Mesendoderm (in vitro differentiated cells): Measurements from ENCODE around the gene DISP3.

Source experiments
- DNase-seq: peaks from one replicate; pipeline ENCODE4 v3.0.0; 2013
- H2AK5ac ChIP-seq: 2 replicates; pipeline ENCODE4 v1.6.1; 2013; ENCODE audit warnings: low read length, inconsistent platforms
- H2BK120ac ChIP-seq: 2 replicates; pipeline ENCODE4 v1.6.1; 2013; ENCODE audit warnings: low read depth, mild to moderate bottlenecking, low read length, moderate library complexity, mixed read lengths
- H2BK15ac ChIP-seq: replicated peaks from 2 replicates; pipeline ENCODE4 v1.6.1; 2013; ENCODE audit warnings: low read depth, mild to moderate bottlenecking, moderate library complexity
- H2BK5ac ChIP-seq: 2 replicates; pipeline ENCODE4 v1.6.1; 2013; ENCODE audit warnings: low read length, inconsistent platforms
- H3K18ac ChIP-seq: 2 replicates; pipeline ENCODE4 v1.6.1; 2013; ENCODE audit warnings: mild to moderate bottlenecking, low read length, mixed read lengths
- H3K23ac ChIP-seq: one replicate; pipeline ENCODE4 v1.6.1; 2013; ENCODE audit warnings: low read length
- H3K27ac ChIP-seq: 2 replicates; pipeline ENCODE4 v1.5.1; 2013; ENCODE audit warnings: low read depth, mild to moderate bottlenecking, inconsistent platforms, low read length, moderate library complexity
- H3K27me3 ChIP-seq: 2 replicates; pipeline ENCODE4 v1.6.1; 2013; ENCODE audit warnings: low read length, control low read depth, mild to moderate bottlenecking, inconsistent platforms; ENCODE audit not compliant: insufficient read depth, poor library complexity
- H3K36me3 ChIP-seq: 2 replicates; pipeline ENCODE4 v1.6.1; 2013; ENCODE audit warnings: low read length, inconsistent platforms; ENCODE audit not compliant: control insufficient read depth, insufficient read depth
- H3K4ac ChIP-seq: one replicate; pipeline ENCODE4 v1.6.1; 2013; ENCODE audit warnings: low read depth, mild to moderate bottlenecking, low read length, moderate library complexity
- H3K4me1 ChIP-seq: 2 replicates; pipeline ENCODE4 v1.6.1; 2013; ENCODE audit warnings: low read depth, low read length, inconsistent platforms; ENCODE audit not compliant: control insufficient read depth
- H3K4me2 ChIP-seq: 2 replicates; pipeline ENCODE4 v1.6.1; 2013; ENCODE audit warnings: low read length
- H3K4me3 ChIP-seq: 2 replicates; pipeline ENCODE4 v1.5.1; 2013; ENCODE audit warnings: mild to moderate bottlenecking, low read length
- H3K56ac ChIP-seq: one replicate; pipeline ENCODE4 v1.6.1; 2013; ENCODE audit warnings: low read length
- H3K79me1 ChIP-seq: 2 replicates; pipeline ENCODE4 v1.6.1; 2013; ENCODE audit warnings: low read length, inconsistent platforms
- H3K79me2 ChIP-seq: 2 replicates; pipeline ENCODE4 v1.6.1; 2013; ENCODE audit warnings: mild to moderate bottlenecking, low read length; ENCODE audit not compliant: control insufficient read depth, insufficient read depth
- H3K9ac ChIP-seq: 2 replicates; pipeline ENCODE4 v1.6.1; 2013; ENCODE audit warnings: low read length, inconsistent platforms
- H4K5ac ChIP-seq: one replicate; pipeline ENCODE4 v1.6.1; 2013; ENCODE audit warnings: low read length
- H4K8ac ChIP-seq: one replicate; pipeline ENCODE4 v1.6.1; 2013; ENCODE audit warnings: low read depth, mild to moderate bottlenecking, control low read depth, low read length, moderate library complexity
- WGBS: extraction: QIAGEN DNeasy Blood & Tissue Kit; methylation state at CpG from one replicate; pipeline ENCODE4 v1.1.7; 2013; ENCODE audit warnings: low lambda C conversion rate, missing lambda C conversion rate; ENCODE audit not compliant: insufficient coverage; ENCODE audit errors: extremely low coverage; 5-methylcytosine and 5-hydroxymethylcytosine counted together

Gene DISP3

GRCh38 chr1:11434501-11434900 is 44.5 kb upstream of the DISP3 start:
- Histone ChIP-seq H3K79me1 (no peaks in the 10 kb centered on the region), H4K8ac (no peak overlapping the region), H3K79me2 (no peaks in the 10 kb centered on the region), H2AK5ac (no peak overlapping the region), H3K36me3 (no peaks in the 10 kb centered on the region), H3K4me3 (no peak overlapping the region), H2BK15ac (no peak overlapping the region), H3K27me3 (no peaks in the 10 kb centered on the region), H2BK5ac (no peak overlapping the region), H3K4me1 (no peaks in the 10 kb centered on the region), H3K56ac (no peak overlapping the region), H3K9ac (no peak overlapping the region), H4K5ac (no peak overlapping the region), H3K18ac (no peak overlapping the region), H2BK120ac (no peak overlapping the region), H3K4me2 (no peak overlapping the region), H3K23ac (no peak overlapping the region), H3K27ac (no peak overlapping the region), H3K4ac (no peak overlapping the region)
- no CpG with 5 or more reads among the region's 5 CpGs for WGBS
- DNase-seq: no peak

GRCh38 chr1:11434926-11435325 is 44.0 kb upstream of the DISP3 start:
- no CpG with 5 or more reads among the region's 11 CpGs for WGBS
- H3K23ac ChIP-seq: no peak overlapping the region
- H4K5ac ChIP-seq: no peak overlapping the region
- H3K18ac ChIP-seq: no peak overlapping the region
- H3K36me3 ChIP-seq: no peaks in the 10 kb centered on the region
- no peaks in the 10 kb centered on the region for H3K27me3 ChIP-seq
- H3K79me1 ChIP-seq: no peaks in the 10 kb centered on the region
- no peaks in the 10 kb centered on the region for H3K79me2 ChIP-seq
- H2AK5ac ChIP-seq: no peak overlapping the region
- H3K27ac ChIP-seq: no peak overlapping the region
- H3K9ac ChIP-seq: no peak overlapping the region
- no peak for DNase-seq
- no peak overlapping the region for H3K4me2 ChIP-seq
- H2BK120ac ChIP-seq: no peak overlapping the region
- H3K56ac ChIP-seq: no peak overlapping the region
- no peak overlapping the region for H3K4me3 ChIP-seq
- H3K4me1 ChIP-seq: no peaks in the 10 kb centered on the region
- H3K4ac ChIP-seq: no peak overlapping the region
- H4K8ac ChIP-seq: no peak overlapping the region
- H2BK5ac ChIP-seq: no peak overlapping the region
- no peak overlapping the region for H2BK15ac ChIP-seq

DNA sequence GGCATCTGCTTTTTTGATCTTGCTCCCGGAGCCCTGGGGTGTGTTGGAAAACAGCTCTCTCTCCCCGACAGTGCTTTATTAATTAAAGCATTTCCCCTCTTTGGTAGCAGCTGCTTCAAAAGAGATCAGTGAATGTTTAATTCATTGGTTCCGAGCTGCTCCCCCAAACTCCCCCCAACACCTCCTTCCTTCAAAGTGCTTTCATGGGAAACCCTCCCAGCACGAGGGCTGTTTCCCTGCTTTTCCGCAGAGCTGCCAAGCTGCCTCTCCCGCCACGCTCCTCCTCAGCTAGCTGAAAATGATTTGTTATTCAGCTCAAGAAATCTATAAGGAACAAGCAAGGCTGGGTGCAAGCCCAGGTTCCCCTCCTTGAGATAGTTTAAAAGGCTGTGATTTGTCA is 40.0 kb upstream of the DISP3 start:
- Histone ChIP-seq H3K79me2 (no peaks in the 10 kb centered on the region), H2AK5ac (no peak overlapping the region), H3K4me1 (no peaks in the 10 kb centered on the region), H3K4me2 (no peak overlapping the region), H4K8ac (no peak overlapping the region), H3K27ac (no peak overlapping the region), H3K9ac (no peak overlapping the region), H2BK120ac (no peak overlapping the region), H3K79me1 (no peaks in the 10 kb centered on the region), H3K4me3 (no peak overlapping the region), H4K5ac (no peak overlapping the region), H3K18ac (no peak overlapping the region), H3K4ac (no peak overlapping the region), H2BK5ac (no peak overlapping the region), H3K36me3 (no peaks in the 10 kb centered on the region), H2BK15ac (no peak overlapping the region), H3K23ac (no peak overlapping the region), H3K56ac (no peak overlapping the region), H3K27me3 (no peaks in the 10 kb centered on the region)
- DNase-seq: no peak
- WGBS: no CpG with 5 or more reads among the region's 7 CpGs

DNA sequence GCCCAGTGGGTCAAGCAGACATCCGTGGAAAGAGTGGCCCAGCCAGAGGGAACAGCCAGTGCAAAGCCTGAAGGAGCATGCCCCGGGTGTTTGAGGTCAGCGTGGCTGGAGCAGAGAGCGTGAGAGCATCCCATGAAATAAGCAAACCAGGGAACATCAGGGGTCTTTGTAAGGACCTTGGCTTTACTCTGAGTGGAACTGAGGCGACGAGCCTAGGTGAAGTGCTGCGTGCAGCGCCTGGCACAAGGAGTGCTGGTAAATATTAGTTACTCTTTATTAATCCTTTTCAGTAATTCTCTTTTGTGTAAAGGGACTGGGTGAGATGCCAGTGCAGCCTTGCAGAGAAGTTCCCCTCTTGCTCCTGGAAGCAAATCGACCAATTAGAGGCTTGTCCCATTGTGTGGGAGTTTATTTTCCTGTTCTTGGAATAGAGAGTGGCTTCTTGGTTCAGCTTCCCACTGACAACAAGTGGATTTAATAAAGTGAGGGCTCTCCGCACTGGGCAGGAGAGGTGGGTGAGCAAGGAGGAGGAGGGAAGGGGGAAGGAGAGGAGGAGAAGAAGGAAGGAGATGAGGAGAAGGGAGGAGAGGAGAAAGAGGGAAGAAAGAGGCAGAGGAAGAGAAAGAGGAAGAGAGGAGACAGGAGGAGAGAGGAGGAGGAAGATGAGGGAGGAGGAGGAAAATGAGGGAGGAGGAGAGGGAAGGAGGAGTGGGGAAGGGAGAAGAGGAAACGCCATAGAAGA is 37.6 kb upstream of the DISP3 start:
- Histone ChIP-seq H2BK15ac (no peak overlapping the region), H2BK5ac (no peak overlapping the region), H3K9ac (no peak overlapping the region), H4K8ac (no peak overlapping the region), H3K4ac (no peak overlapping the region), H2BK120ac (no peak overlapping the region), H3K18ac (no peak overlapping the region), H3K27ac (no peak overlapping the region), H3K27me3 (no peaks in the 10 kb centered on the region), H3K4me3 (no peak overlapping the region), H2AK5ac (no peak overlapping the region), H3K79me2 (no peaks in the 10 kb centered on the region), H3K79me1 (no peaks in the 10 kb centered on the region), H3K4me2 (no peak overlapping the region), H3K56ac (no peak overlapping the region), H4K5ac (no peak overlapping the region), H3K23ac (no peak overlapping the region), H3K36me3 (no peaks in the 10 kb centered on the region), H3K4me1 (no peaks in the 10 kb centered on the region)
- WGBS: no CpG with 5 or more reads among the region's 11 CpGs
- DNase-seq: no peak

- Histone ChIP-seq H2BK120ac (no peak overlapping the region), H3K79me2 (no peaks in the 10 kb centered on the region), H2AK5ac (no peak overlapping the region), H3K4me2 (no peak overlapping the region), H2BK5ac (no peak overlapping the region), H3K36me3 (no peaks in the 10 kb centered on the region), H3K23ac (no peak overlapping the region), H3K27me3 (no peaks in the 10 kb centered on the region), H3K18ac (no peak overlapping the region), H3K4ac (no peak overlapping the region), H3K4me3 (no peak overlapping the region), H4K8ac (no peak overlapping the region), H4K5ac (no peak overlapping the region), H3K79me1 (no peaks in the 10 kb centered on the region), H3K56ac (no peak overlapping the region), H2BK15ac (no peak overlapping the region), H3K9ac (no peak overlapping the region), H3K27ac (no peak overlapping the region), H3K4me1 (no peaks in the 10 kb centered on the region)
- DNase-seq: no peak
- WGBS: no CpG with 5 or more reads among the region's 1 CpG
Measured at GRCh38 chr1:11443043-11443442, 35.9 kb upstream of the DISP3 start.
